Mesenchymal stem cell (in vitro differentiated cells and primary cell): ENCODE results near the gene FAM83B.
"Not testable (repeated sequence)": the region's sequence is repeated elsewhere in the genome, so short reads cannot be mapped to it uniquely, and the experiment has no call there.

Source experiments
- DNase-seq: peaks from one replicate; pipeline ENCODE4 v3.0.0-alpha.2; 2013
- H2AFZ ChIP-seq: one replicate; pipeline ENCODE4 v1.6.1; 2013; ENCODE audit warnings: low read depth, mild to moderate bottlenecking, control low read depth, inconsistent platforms, low read length, moderate library complexity
- H2AK5ac ChIP-seq: 2 replicates; pipeline ENCODE4 v1.6.1; 2013; ENCODE audit warnings: low read length, moderate library complexity, mild to moderate bottlenecking, inconsistent platforms; ENCODE audit not compliant: severe bottlenecking
- H2BK120ac ChIP-seq: one replicate; pipeline ENCODE4 v1.6.1; 2013; ENCODE audit warnings: low read depth, mild to moderate bottlenecking, inconsistent platforms, low read length, moderate library complexity
- H2BK12ac ChIP-seq, 2 experiments: one replicate each; pipeline ENCODE4 v1.6.1; 2013; ENCODE audit warnings: inconsistent platforms in 2 of 2, low read length in 2 of 2, mild to moderate bottlenecking in 2 of 2, moderate library complexity in 2 of 2, control low read depth in 1 of 2
- H2BK15ac ChIP-seq: one replicate; pipeline ENCODE4 v1.6.1; 2013; ENCODE audit warnings: mild to moderate bottlenecking, low read depth, inconsistent platforms; ENCODE audit not compliant: poor library complexity, severe bottlenecking
- H2BK5ac ChIP-seq: 2 replicates; pipeline ENCODE4 v1.6.1; 2013; ENCODE audit warnings: low read depth, mild to moderate bottlenecking, low read length, control low read depth, inconsistent platforms; ENCODE audit not compliant: poor library complexity, severe bottlenecking
- H3K14ac ChIP-seq, 2 experiments: one replicate each; pipeline ENCODE4 v1.6.1; 2013; ENCODE audit warnings: inconsistent platforms in 2 of 2, low read length in 2 of 2, control low read depth in 1 of 2, mild to moderate bottlenecking in 1 of 2, moderate library complexity in 1 of 2
- H3K18ac ChIP-seq, 2 experiments: one replicate each; pipeline ENCODE4 v1.6.1; 2013; ENCODE audit warnings: inconsistent platforms in 2 of 2, low read length in 2 of 2, control low read depth in 1 of 2, low read depth in 1 of 2, mild to moderate bottlenecking in 1 of 2
- H3K23ac ChIP-seq, 2 experiments: one replicate each; pipeline ENCODE4 v1.6.1; 2013; ENCODE audit warnings: inconsistent platforms in 2 of 2, low read length in 2 of 2, mild to moderate bottlenecking in 2 of 2, moderate library complexity in 2 of 2, control low read depth in 1 of 2
- H3K27ac ChIP-seq: 2 replicates; pipeline ENCODE4 v1.5.1; 2013; ENCODE audit warnings: mild to moderate bottlenecking, moderate library complexity, low read length, control low read depth, inconsistent platforms; ENCODE audit not compliant: poor library complexity, severe bottlenecking
- H3K27me3 ChIP-seq, 2 experiments: 2 replicates each; pipeline versions ENCODE4 v1.6.1 to v1.7.0; 2013; ENCODE audit warnings: low read length in 2 of 2, mild to moderate bottlenecking in 2 of 2, moderate library complexity in 2 of 2, control low read depth in 1 of 2, inconsistent platforms in 1 of 2; ENCODE audit not compliant: control insufficient read depth in 1 of 2, insufficient read depth in 1 of 2
- H3K36me3 ChIP-seq, 2 experiments: 2 replicates each; pipeline versions ENCODE4 v1.6.1 to v1.7.0; 2013; ENCODE audit warnings: low read length in 2 of 2, control low read depth in 1 of 2, inconsistent platforms in 1 of 2, low read depth in 1 of 2, mild to moderate bottlenecking in 1 of 2; ENCODE audit not compliant: insufficient read depth in 2 of 2, control insufficient read depth in 1 of 2
- H3K4ac ChIP-seq, 2 experiments: one replicate each; pipeline ENCODE4 v1.6.1; 2013; ENCODE audit warnings: inconsistent platforms in 2 of 2, low read length in 2 of 2, mild to moderate bottlenecking in 2 of 2, moderate library complexity in 2 of 2, control low read depth in 1 of 2, low read depth in 1 of 2
- H3K4me1 ChIP-seq: 2 replicates; pipeline ENCODE4 v1.6.1; 2013; ENCODE audit warnings: low read depth, low read length, control low read depth; ENCODE audit not compliant: control insufficient read depth, insufficient read depth
- H3K4me2 ChIP-seq: 2 replicates; pipeline ENCODE4 v1.6.1; 2013; ENCODE audit warnings: low read length, mild to moderate bottlenecking, inconsistent platforms; ENCODE audit not compliant: poor library complexity, severe bottlenecking
- H3K4me3 ChIP-seq, 2 experiments: 2 replicates each; pipeline versions ENCODE4 v1.5.1 to v1.7.0; 2013; ENCODE audit warnings: low read length in 2 of 2, mild to moderate bottlenecking in 2 of 2, control low read depth in 1 of 2, low read depth in 1 of 2; ENCODE audit not compliant: insufficient read depth in 1 of 2
- H3K79me1 ChIP-seq: replicated peaks from 2 replicates; pipeline ENCODE4 v1.6.1; 2013; ENCODE audit warnings: mild to moderate bottlenecking, control low read depth, low read length, inconsistent platforms; ENCODE audit not compliant: poor library complexity, severe bottlenecking
- H3K9ac ChIP-seq: 2 replicates; pipeline ENCODE4 v1.7.0; 2013; ENCODE audit warnings: mild to moderate bottlenecking, low read length, moderate library complexity
- H3K9me3 ChIP-seq: 2 replicates; pipeline ENCODE4 v1.7.0; 2013; ENCODE audit warnings: mild to moderate bottlenecking, low read length; ENCODE audit not compliant: control insufficient read depth
- H4K8ac ChIP-seq: one replicate; pipeline ENCODE4 v1.6.1; 2013; ENCODE audit warnings: inconsistent platforms, mild to moderate bottlenecking, low read length, moderate library complexity
- H4K91ac ChIP-seq: one replicate; pipeline ENCODE4 v1.6.1; 2013; ENCODE audit warnings: mild to moderate bottlenecking, low read length, inconsistent platforms
- WGBS: methylation state at CpG from one replicate; pipeline ENCODE4 v1.1.7; 2013; ENCODE audit warnings: mixed read lengths; 5-methylcytosine and 5-hydroxymethylcytosine counted together

Gene FAM83B

DNA sequence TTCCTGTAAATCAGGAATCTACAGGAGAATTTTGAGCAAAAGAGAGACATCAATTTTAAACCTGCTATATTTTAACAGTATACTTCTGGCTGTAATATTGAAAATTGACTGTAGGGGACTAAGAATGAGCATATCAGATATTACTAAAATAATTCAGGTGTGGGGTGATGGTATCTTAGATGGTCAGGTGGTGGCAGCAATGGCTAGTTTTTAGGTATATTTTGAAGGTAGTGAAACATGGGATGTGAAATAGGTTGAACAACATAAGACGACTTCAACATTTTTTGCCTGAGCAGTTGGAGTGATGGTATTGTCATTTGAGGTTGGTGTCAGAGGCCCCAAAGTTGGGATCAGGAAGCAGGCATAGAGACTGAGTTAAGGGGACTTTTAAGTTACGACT is 32.1 kb downstream of the FAM83B start:
- no peaks in the 10 kb centered on the region for H3K79me1 ChIP-seq
- H4K8ac ChIP-seq: no peak overlapping the region
- no peak overlapping the region for H3K4ac ChIP-seq
- no peak overlapping the region for H3K9ac ChIP-seq
- no peak overlapping the region for H2BK15ac ChIP-seq
- H2BK120ac ChIP-seq: no peak overlapping the region
- no peak for DNase-seq
- H2AFZ ChIP-seq: no peak overlapping the region
- no peaks in the 10 kb centered on the region for H3K4me1 ChIP-seq
- no peak overlapping the region for H2AK5ac ChIP-seq
- H3K23ac ChIP-seq: no peak overlapping the region
- H3K9me3 ChIP-seq: no peaks in the 10 kb centered on the region
- H2BK12ac ChIP-seq: no peak overlapping the region
- no peak overlapping the region for H3K4me3 ChIP-seq
- H2BK5ac ChIP-seq: no peak overlapping the region
- WGBS: 98% methylated on average over 2 of the region's 2 CpGs
- H4K91ac ChIP-seq: no peak overlapping the region
- no peak overlapping the region for H3K14ac ChIP-seq
- H3K27me3 ChIP-seq: no peaks in the 10 kb centered on the region
- H3K36me3 ChIP-seq: no peaks in the 10 kb centered on the region
- H3K4me2 ChIP-seq: no peak overlapping the region
- no peak overlapping the region for H3K18ac ChIP-seq
- H3K27ac ChIP-seq: no peak overlapping the region

DNA sequence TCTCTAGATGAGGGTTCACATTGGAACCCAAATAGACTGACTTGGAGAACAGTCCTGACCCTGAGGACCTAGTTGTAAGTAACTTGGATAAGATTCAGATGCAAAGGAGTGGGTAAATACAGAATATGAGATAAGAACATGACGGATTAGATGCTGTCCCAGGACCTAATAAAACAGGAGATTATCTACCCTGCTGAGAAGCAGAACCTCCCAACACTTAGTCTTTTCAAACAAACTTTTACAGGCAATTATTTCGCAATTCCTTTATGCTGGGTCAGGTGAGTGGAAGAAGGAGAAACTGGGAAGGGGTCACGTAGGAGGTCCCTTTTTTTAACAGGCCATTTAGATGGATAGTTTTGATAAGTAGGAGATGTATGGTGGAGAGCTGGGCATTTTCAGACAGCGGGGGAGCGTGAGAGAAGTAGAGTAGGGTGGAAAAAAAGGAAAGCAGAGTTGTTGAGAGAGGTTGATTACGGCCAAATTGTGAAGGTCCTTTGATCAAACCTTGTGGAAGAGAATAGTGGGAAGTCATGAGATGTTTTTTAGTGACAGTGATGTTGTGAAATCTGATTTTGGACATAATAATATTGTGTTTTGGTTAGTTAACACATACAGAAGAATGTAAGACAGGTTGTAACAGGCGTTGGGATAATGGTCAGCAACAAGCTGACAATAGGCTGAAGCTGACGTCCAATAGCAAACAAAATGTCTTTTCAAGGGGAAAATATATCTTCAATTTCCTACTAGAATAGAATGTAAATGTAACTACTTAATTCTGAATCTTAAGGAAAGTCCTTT is 32.8 kb downstream of the FAM83B start:
- Histone ChIP-seq H3K27ac (no peak overlapping the region), H3K9ac (no peak overlapping the region), H3K4ac (no peak overlapping the region), H4K8ac (no peak overlapping the region), H2AFZ (no peak overlapping the region), H3K27me3 (no peaks in the 10 kb centered on the region), H3K79me1 (no peaks in the 10 kb centered on the region), H3K18ac (no peak overlapping the region), H2BK15ac (no peak overlapping the region), H3K4me1 (no peaks in the 10 kb centered on the region), H3K14ac (no peak overlapping the region), H3K4me2 (no peak overlapping the region), H4K91ac (no peak overlapping the region), H3K4me3 (no peak overlapping the region), H3K36me3 (no peaks in the 10 kb centered on the region), H3K23ac (no peak overlapping the region), H2BK120ac (no peak overlapping the region), H2BK12ac (no peak overlapping the region), H2AK5ac (no peak overlapping the region), H3K9me3 (no peaks in the 10 kb centered on the region), H2BK5ac (no peak overlapping the region)
- WGBS: 56% methylated on average over 6 of the region's 8 CpGs
- DNase-seq: no peak

DNA sequence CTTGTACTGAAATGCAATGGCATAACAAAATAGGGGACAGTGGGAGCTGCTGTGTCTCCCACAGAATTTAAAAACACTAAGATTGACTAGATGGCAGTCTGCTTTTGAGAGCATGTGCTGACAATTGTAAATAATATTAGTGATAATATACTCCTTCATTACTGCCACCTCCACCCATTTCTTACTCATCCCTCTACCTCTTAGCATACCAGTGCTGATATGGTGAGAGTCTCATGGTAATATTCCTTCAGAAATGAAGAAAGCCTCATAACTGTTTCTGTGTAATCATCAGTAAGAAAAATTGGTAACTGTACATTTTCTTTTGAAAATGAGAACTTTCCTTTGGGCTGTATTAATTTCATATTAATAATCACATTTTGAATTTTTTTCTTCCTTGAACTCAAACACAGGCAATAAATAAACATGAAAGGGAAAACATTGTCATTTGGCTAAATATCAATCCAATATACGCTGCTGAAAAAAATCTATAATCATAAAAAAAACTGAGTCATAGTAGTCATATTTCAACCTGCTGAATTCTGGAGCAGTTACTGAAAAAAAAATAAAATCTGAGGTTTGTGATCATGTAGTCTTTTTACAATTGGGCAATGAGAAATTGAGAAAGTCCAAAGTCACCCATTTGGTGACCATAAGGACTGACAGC is 34.6 kb downstream of the FAM83B start:
- Histone ChIP-seq H3K9ac (no peak overlapping the region), H2BK120ac (no peak overlapping the region), H3K79me1 (no peaks in the 10 kb centered on the region), H3K4me2 (no peak overlapping the region), H3K18ac (no peak overlapping the region), H3K27me3 (no peaks in the 10 kb centered on the region), H4K8ac (no peak overlapping the region), H2AK5ac (no peak overlapping the region), H3K9me3 (no peaks in the 10 kb centered on the region), H3K36me3 (no peaks in the 10 kb centered on the region), H3K27ac (no peak overlapping the region), H2BK5ac (no peak overlapping the region), H3K4ac (no peak overlapping the region), H3K4me1 (no peaks in the 10 kb centered on the region), H2AFZ (no peak overlapping the region), H3K4me3 (no peak overlapping the region), H3K14ac (no peak overlapping the region), H4K91ac (no peak overlapping the region), H2BK12ac (no peak overlapping the region), H2BK15ac (no peak overlapping the region), H3K23ac (no peak overlapping the region)
- WGBS: no CpG with 5 or more reads among the region's 1 CpG
- DNase-seq: no peak

DNA sequence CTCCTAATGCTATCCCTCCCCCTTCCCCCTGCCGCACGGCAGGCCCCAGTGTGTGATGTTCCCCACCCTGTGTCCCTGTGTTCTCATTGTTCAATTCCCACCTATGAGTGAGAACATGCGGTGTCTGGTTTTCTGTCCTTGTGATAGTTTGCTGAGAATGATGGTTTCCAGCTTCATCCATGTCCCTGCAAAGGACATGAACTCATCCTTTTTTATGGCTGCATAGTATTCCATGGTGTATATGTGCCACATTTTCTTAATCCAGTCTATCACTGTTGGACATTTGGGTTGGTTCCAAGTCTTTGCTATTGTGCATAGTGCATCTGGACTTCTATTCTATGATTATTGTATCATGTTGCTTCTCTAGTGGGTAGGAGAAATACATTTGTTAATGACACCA is 35.3 kb downstream of the FAM83B start:
- H3K14ac ChIP-seq, H2AK5ac ChIP-seq, H3K27ac ChIP-seq, H2BK120ac ChIP-seq, H3K18ac ChIP-seq, H3K4ac ChIP-seq, H4K91ac ChIP-seq, H3K9ac ChIP-seq, H3K79me1 ChIP-seq, H3K4me3 ChIP-seq, H3K4me2 ChIP-seq, H2BK12ac ChIP-seq, H3K36me3 ChIP-seq, H2BK5ac ChIP-seq, H4K8ac ChIP-seq, DNase-seq, H3K27me3 ChIP-seq, H3K4me1 ChIP-seq, H3K9me3 ChIP-seq, H3K23ac ChIP-seq, H2AFZ ChIP-seq, H2BK15ac ChIP-seq: not testable (repeated sequence)
- no CpG with 5 or more reads among the region's 3 CpGs for WGBS
